Measurements from ENCODE around the gene SCCPDH.

Gene SCCPDH

GRCh38 chr1:246794828-246795671 is 70.8 kb downstream of the SCCPDH start:
- Mint-ChIP-seq H3K27me3 (ENCODE audit: low read depth) (peaks cover 4% of the 10 kb centered on the region), H3K4me1 (peaks cover 43% of the 10 kb centered on the region), H3K4me3 (no peak overlapping the region), H3K36me3 (ENCODE audit: low read depth) (peaks cover 6% of the 10 kb centered on the region), H3K27ac (no peak overlapping the region), H3K9me3 (no peaks in the 10 kb centered on the region)
- no peak for TF ChIP-seq CTCF (IDR thresholded peaks at IDR 0.05; ENCODE audit: unreplicated experiment in 3 of 3)

GRCh38 chr1:246795906-246796694 is 71.9 kb downstream of the SCCPDH start:
- Mint-ChIP-seq H3K4me1 (peaks cover 47% of the 10 kb centered on the region), H3K4me3 (no peak overlapping the region), H3K9me3 (no peaks in the 10 kb centered on the region), H3K27ac (no peak overlapping the region), H3K36me3 (ENCODE audit: low read depth) (peaks cover 6% of the 10 kb centered on the region), H3K27me3 (ENCODE audit: low read depth) (peaks cover 4% of the 10 kb centered on the region)
- TF ChIP-seq CTCF (IDR thresholded peaks at IDR 0.05; ENCODE audit: unreplicated experiment in 3 of 3): no peak

GRCh38 chr1:246797157-246797556 is 72.9 kb downstream of the SCCPDH start:
- Mint-ChIP-seq H3K4me1 (peaks cover 47% of the 10 kb centered on the region), H3K27me3 (ENCODE audit: low read depth) (peaks cover 4% of the 10 kb centered on the region), H3K4me3 (no peak overlapping the region), H3K9me3 (no peaks in the 10 kb centered on the region), H3K27ac (no peak overlapping the region), H3K36me3 (ENCODE audit: low read depth) (peaks cover 2% of the 10 kb centered on the region)
- no peak for TF ChIP-seq CTCF (IDR thresholded peaks at IDR 0.05; ENCODE audit: unreplicated experiment in 3 of 3)

- Mint-ChIP-seq H3K9me3 (no peaks in the 10 kb centered on the region), H3K4me1 (peaks cover 44% of the 10 kb centered on the region), H3K27ac (no peak overlapping the region), H3K36me3 (ENCODE audit: low read depth) (no peaks in the 10 kb centered on the region), H3K27me3 (ENCODE audit: low read depth) (peaks cover 4% of the 10 kb centered on the region), H3K4me3 (no peak overlapping the region)
- TF ChIP-seq CTCF (IDR thresholded peaks at IDR 0.05; ENCODE audit: unreplicated experiment in 3 of 3): no peak
Measured at GRCh38 chr1:246797597-246797996, 73.4 kb downstream of the SCCPDH start.

GRCh38 chr1:246798107-246798506 is 73.9 kb downstream of the SCCPDH start:
- Mint-ChIP-seq H3K36me3 (ENCODE audit: low read depth) (no peaks in the 10 kb centered on the region), H3K4me3 (peak overlapping the region in 1 of 3 experiments; percentile 30), H3K27me3 (ENCODE audit: low read depth) (peaks cover 2% of the 10 kb centered on the region), H3K4me1 (peaks cover 41% of the 10 kb centered on the region), H3K27ac (no peak overlapping the region), H3K9me3 (no peaks in the 10 kb centered on the region)
- no peak for TF ChIP-seq CTCF (IDR thresholded peaks at IDR 0.05; ENCODE audit: unreplicated experiment in 3 of 3)
